ENCODE results near the gene STIM1. TPM values are rescaled to one million over a fixed set of nuclear protein-coding genes. Genes with fewer than 3 reads are reported as not detected.

STIM1 gene
- total RNA-seq, 1 donor from 2014 or later: 77.6 TPM

DNA sequence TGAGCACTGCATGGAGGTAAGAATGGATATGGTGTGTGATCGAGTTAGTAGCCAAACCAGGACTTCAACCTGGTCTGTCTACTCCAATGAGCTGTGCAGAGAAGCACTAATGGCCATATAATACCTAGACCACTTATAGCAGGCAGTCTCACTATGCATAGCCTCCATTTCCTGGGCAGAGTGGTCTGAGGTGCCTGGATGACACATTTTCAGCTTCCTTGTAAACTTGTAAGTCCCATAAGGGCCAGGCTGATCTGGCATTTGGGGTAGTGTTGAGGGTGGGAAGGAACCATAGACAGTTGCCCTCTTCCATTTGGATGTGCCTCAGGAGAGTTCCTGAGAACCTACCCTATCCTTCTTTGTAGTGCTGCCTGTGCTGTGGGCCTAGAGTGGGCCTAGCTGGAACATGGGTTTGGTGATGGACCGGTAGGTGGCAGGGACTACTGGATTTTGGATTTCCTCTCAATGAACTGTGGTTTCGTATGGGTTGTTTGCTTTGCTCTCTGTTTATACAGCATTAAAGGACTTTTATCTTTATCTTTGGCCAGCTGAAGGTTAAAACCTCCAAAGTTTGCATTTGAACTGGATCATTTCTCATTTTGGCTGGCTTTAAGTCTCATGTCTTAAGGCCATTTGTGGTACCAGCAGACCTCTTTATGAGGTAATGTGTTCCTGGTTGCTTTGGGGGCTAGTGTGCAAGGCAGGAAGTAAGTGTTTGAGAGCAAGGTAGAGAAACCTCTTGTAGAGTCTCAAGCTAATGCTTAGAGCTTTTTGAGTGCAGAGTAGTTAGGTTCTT is 86.9 kb downstream of the STIM1 start:
- DNase-seq (ENCODE audit: low spot score): no peak
- intact Hi-C loops (cut with micrococcal nuclease): loop anchor here (5.0 kb wide), 1 partner anchor 35 kb away; no protein-coding TSS in a partner anchor
- H3K27me3 Mint-ChIP-seq (ENCODE audit: low read depth): no peaks in the 10 kb centered on the region
- H3K9me3 Mint-ChIP-seq: peaks cover 4% of the 10 kb centered on the region
- H3K36me3 Mint-ChIP-seq (ENCODE audit: low read depth): peaks cover 44% of the 10 kb centered on the region
- H3K27ac Mint-ChIP-seq: peak overlapping the region; percentile 65
- peaks cover 74% of the 10 kb centered on the region for H3K4me1 Mint-ChIP-seq (ENCODE audit: low read depth)
- H3K4me3 Mint-ChIP-seq (ENCODE audit: low read depth): no peak overlapping the region

DNA sequence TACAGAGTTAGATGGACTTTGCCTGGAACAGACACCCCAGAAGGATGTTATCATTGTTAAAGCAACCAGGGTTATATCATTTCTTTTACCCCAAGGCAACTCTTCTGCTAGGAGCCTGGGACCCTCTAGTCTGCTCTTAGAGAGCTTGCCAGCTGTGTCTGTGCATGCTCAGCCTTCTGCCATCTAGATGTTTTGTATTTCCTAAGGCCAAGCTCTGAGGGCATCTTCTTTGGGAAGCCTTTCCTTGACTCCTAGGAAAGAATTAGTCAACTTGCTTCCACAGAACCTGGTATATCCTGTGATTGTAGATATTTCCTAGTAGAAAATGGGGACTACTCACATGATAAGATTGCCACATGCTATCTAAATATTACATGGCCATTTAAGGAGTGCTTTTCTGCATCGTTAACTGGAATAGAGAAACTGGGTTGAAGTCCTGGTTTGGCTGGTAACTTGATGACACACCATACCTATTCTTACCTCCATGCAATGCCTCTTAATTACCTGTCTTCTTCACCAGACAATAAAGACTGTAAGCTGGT is 87.6 kb downstream of the STIM1 start:
- Mint-ChIP-seq H3K36me3 (ENCODE audit: low read depth) (peaks cover 48% of the 10 kb centered on the region), H3K9me3 (peaks cover 4% of the 10 kb centered on the region), H3K4me1 (ENCODE audit: low read depth) (peaks cover 79% of the 10 kb centered on the region), H3K27me3 (ENCODE audit: low read depth) (no peaks in the 10 kb centered on the region), H3K27ac (peak overlapping the region; percentile 65), H3K4me3 (ENCODE audit: low read depth) (no peak overlapping the region)
- no peak for DNase-seq (ENCODE audit: low spot score)
- intact Hi-C loops (cut with micrococcal nuclease): loop anchor here (5.0 kb wide), 1 partner anchor 36 kb away; no protein-coding TSS in a partner anchor

DNA sequence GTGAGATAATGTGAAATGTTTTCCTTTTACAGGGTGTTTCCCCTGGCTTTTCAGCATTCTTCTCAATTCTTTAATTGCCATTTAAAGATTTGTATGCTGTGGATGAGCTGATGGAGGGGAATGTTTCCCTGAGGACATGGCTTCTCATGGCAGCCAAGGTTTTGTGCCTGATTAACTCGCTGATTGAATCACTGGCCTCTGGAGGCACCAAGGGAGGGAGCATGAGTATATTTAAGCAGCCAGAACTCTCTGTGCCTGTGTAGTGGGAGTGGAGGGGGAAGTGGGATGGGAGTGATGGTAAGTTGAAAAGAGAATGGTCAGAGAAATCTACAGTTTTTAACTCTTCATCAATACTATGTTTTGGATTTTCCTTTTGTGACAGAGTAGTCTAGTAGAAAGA is 88.7 kb downstream of the STIM1 start:
- H3K27ac Mint-ChIP-seq: peak overlapping the region; percentile 29
- intact Hi-C loops (cut with micrococcal nuclease): loop anchor here (5.0 kb wide), 1 partner anchor 37 kb away; no protein-coding TSS in a partner anchor
- H3K4me1 Mint-ChIP-seq (ENCODE audit: low read depth): peaks cover 87% of the 10 kb centered on the region
- no peaks in the 10 kb centered on the region for H3K27me3 Mint-ChIP-seq (ENCODE audit: low read depth)
- no peak for DNase-seq (ENCODE audit: low spot score)
- peaks cover 56% of the 10 kb centered on the region for H3K36me3 Mint-ChIP-seq (ENCODE audit: low read depth)
- no peak overlapping the region for H3K4me3 Mint-ChIP-seq (ENCODE audit: low read depth)
- H3K9me3 Mint-ChIP-seq: peaks cover 4% of the 10 kb centered on the region

DNA sequence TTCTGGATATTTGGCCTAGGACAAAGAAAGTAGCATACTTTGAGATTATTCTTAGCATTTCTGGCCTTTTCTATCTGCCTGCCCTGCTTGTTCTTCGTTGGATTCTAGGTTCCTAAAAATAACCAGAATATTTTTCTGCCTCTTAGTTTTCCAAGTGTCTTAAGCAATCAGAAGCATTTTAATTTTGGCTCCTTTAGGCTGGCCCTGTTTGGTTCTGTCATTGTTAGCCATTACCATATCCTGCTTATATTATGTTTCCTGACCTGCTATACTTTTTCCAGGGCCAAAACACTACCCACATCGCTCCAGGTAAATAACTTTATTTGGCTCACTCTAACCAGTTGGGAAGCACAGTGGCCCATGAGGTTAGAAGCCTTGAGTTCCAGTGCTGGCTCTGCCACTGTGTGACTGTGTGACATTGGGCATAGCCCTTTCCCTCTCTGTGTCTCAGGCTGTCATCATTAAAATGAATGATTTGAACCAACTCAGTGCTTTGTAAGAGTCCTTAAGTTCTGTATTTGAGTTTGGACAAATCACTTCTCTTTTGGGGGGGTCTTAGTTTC is 91.1 kb downstream of the STIM1 start:
- H3K27me3 Mint-ChIP-seq (ENCODE audit: low read depth): no peaks in the 10 kb centered on the region
- peak overlapping the region; percentile 93 for H3K27ac Mint-ChIP-seq
- H3K9me3 Mint-ChIP-seq: peaks cover 4% of the 10 kb centered on the region
- peaks cover 90% of the 10 kb centered on the region for H3K4me1 Mint-ChIP-seq (ENCODE audit: low read depth)
- H3K36me3 Mint-ChIP-seq (ENCODE audit: low read depth): peaks cover 47% of the 10 kb centered on the region
- no peak for DNase-seq (ENCODE audit: low spot score)
- intact Hi-C loops (cut with micrococcal nuclease): loop anchor here (1.0 to 5.0 kb wide), 4 partner anchors 23 to 89 kb away; partner anchors contain the start of gene STIM1
- H3K4me3 Mint-ChIP-seq (ENCODE audit: low read depth): peak overlapping the region; percentile 63

DNA sequence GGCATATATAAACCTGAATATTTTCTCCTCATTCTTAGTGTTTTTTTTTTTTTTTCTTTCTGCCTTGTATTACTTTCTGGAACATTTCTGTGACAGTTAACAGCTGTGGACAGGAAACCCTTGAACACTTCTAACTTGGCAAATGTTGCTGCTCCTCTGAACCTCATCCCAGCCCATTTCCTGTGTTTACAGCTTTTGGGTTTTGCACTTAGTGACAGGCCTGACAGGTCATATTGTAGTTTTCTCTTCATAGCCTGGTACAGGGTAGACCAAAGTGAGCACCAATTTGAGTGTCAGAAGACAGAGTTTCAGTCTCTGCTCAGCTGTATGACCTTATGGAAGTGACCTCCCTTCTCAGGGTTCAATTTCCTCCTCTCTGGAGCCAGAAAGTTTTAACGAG is 91.6 kb downstream of the STIM1 start:
- Mint-ChIP-seq H3K4me3 (ENCODE audit: low read depth) (peak overlapping the region; percentile 63), H3K27ac (peak overlapping the region; percentile 93), H3K9me3 (peaks cover 4% of the 10 kb centered on the region), H3K27me3 (ENCODE audit: low read depth) (no peaks in the 10 kb centered on the region), H3K36me3 (ENCODE audit: low read depth) (peaks cover 47% of the 10 kb centered on the region), H3K4me1 (ENCODE audit: low read depth) (peaks cover 90% of the 10 kb centered on the region)
- DNase-seq (ENCODE audit: low spot score): peak; percentile 61
- intact Hi-C loops (cut with micrococcal nuclease): loop anchor here (1.0 to 5.0 kb wide), 4 partner anchors 22 to 90 kb away; partner anchors contain the start of gene STIM1

DNA sequence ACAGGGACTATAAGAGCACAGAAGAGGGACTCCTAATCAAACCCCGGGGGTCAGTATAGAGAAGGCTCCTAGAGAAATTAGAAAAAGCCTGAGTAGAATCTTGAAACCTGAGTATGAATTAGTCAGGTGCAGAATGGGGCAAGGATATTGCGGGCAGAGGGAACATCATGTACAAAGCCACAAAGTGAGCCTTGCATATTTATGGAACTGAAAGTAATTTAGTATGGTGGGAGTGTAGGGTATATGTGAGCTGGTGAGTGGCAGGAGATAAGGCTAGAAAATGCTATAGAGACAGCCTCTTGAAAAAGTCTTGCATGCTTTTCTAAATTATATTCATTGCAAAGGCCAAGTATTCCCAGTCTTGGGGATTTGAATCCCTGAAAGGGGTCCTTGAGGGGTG is 93.7 kb downstream of the STIM1 start:
- H3K4me3 Mint-ChIP-seq (ENCODE audit: low read depth): peak overlapping the region; percentile 3
- peaks cover 88% of the 10 kb centered on the region for H3K4me1 Mint-ChIP-seq (ENCODE audit: low read depth)
- no peaks in the 10 kb centered on the region for H3K27me3 Mint-ChIP-seq (ENCODE audit: low read depth)
- intact Hi-C loops (cut with micrococcal nuclease): loop anchor here (5.0 kb wide), 2 partner anchors 38 to 92 kb away; partner anchors contain the start of gene STIM1
- H3K27ac Mint-ChIP-seq: peak overlapping the region; percentile 46
- no peak for DNase-seq (ENCODE audit: low spot score)
- H3K36me3 Mint-ChIP-seq (ENCODE audit: low read depth): peaks cover 47% of the 10 kb centered on the region
- peaks cover 4% of the 10 kb centered on the region for H3K9me3 Mint-ChIP-seq

DNA sequence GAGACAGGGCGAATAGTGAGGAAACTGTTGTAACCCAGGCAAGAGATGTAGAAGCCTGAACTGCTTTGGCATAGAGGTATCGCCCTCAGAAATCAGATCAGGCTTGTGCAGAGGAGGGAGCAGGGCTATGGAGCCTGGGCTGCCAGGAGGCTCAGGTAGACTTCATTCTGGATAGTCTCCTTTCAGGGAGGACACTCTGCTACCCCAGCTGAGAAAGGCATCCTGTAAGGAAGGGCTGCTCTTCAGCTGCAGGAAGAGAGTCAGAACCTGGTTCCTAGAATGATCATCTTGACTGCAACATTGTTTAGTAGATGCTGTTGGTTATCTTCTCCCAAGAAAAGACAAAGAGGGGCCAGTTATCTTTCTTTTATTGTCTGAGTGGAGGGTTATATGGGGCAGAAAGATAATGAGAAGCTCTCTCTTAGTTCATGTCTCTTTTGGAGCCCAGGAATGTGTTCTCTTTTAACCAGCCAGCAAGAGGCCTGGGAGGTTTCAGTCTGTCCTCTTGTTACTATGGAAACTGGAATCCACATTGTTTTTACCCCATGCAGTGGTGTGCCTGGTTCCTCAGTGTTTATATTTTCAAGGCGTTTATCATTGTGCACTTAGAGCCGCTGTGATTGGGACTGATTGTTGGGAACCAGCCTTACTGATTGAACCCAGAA is 95.7 kb downstream of the STIM1 start:
- H3K4me3 Mint-ChIP-seq (ENCODE audit: low read depth): no peak overlapping the region
- peaks cover 38% of the 10 kb centered on the region for H3K36me3 Mint-ChIP-seq (ENCODE audit: low read depth)
- H3K27ac Mint-ChIP-seq: peak overlapping the region; percentile 60
- no peaks in the 10 kb centered on the region for H3K27me3 Mint-ChIP-seq (ENCODE audit: low read depth)
- no peak for DNase-seq (ENCODE audit: low spot score)
- H3K4me1 Mint-ChIP-seq (ENCODE audit: low read depth): peaks cover 91% of the 10 kb centered on the region
- intact Hi-C loops (cut with micrococcal nuclease): loop anchor here (5.0 kb wide), 1 partner anchor 121 kb away; no protein-coding TSS in a partner anchor
- H3K9me3 Mint-ChIP-seq: no peaks in the 10 kb centered on the region

DNA sequence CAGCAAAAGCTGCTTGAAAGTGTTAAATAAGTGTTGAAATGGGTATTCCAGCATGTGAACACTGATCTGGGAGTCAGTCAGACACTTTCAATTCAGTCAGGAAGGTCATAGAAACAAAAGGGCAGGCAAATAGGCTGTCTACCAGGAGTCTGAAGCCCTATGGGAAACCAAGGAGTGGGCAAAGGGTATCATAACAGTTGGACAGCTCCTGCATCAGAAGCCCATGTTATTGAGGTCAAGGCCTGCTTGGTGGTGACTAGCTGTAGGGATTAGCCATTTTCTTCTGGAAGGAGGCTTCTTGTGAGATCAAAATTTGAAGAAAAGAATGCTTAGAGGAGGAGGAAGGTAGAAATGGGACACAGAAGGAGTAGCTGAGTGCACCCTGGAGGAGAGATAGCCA is 97.3 kb downstream of the STIM1 start:
- no peaks in the 10 kb centered on the region for H3K9me3 Mint-ChIP-seq
- intact Hi-C loops (cut with micrococcal nuclease): loop anchor here (5.0 kb wide), 1 partner anchor 120 kb away; no protein-coding TSS in a partner anchor
- H3K27me3 Mint-ChIP-seq (ENCODE audit: low read depth): no peaks in the 10 kb centered on the region
- DNase-seq (ENCODE audit: low spot score): no peak
- H3K4me1 Mint-ChIP-seq (ENCODE audit: low read depth): peaks cover 83% of the 10 kb centered on the region
- peak overlapping the region; percentile 77 for H3K27ac Mint-ChIP-seq
- H3K36me3 Mint-ChIP-seq (ENCODE audit: low read depth): peaks cover 26% of the 10 kb centered on the region
- H3K4me3 Mint-ChIP-seq (ENCODE audit: low read depth): no peak overlapping the region

DNA sequence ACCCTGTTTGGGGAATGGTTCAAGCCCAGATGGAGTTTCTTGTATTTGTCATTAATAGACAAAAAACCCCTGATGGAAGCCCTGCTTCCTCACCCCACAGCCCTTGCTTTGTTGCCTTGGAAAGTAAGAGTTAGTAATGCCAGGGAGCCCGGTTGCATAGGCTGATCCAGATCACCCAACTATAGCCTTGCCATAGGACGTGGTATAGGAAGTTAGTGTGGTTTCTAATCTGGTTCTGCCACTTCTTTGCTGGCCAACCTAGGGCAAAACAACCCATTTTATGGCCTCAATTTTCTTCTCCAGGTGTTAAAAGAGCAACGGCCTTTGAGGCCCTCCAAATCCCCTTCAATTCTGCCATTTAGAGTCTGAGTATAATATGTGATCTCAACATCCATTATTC is 97.9 kb downstream of the STIM1 start:
- no peak for DNase-seq (ENCODE audit: low spot score)
- H3K4me1 Mint-ChIP-seq (ENCODE audit: low read depth): peaks cover 79% of the 10 kb centered on the region
- H3K4me3 Mint-ChIP-seq (ENCODE audit: low read depth): no peak overlapping the region
- intact Hi-C loops (cut with micrococcal nuclease): loop anchor here (5.0 kb wide), 1 partner anchor 119 kb away; no protein-coding TSS in a partner anchor
- H3K9me3 Mint-ChIP-seq: no peaks in the 10 kb centered on the region
- no peaks in the 10 kb centered on the region for H3K27me3 Mint-ChIP-seq (ENCODE audit: low read depth)
- H3K36me3 Mint-ChIP-seq (ENCODE audit: low read depth): peaks cover 22% of the 10 kb centered on the region
- H3K27ac Mint-ChIP-seq: peak overlapping the region; percentile 84

DNA sequence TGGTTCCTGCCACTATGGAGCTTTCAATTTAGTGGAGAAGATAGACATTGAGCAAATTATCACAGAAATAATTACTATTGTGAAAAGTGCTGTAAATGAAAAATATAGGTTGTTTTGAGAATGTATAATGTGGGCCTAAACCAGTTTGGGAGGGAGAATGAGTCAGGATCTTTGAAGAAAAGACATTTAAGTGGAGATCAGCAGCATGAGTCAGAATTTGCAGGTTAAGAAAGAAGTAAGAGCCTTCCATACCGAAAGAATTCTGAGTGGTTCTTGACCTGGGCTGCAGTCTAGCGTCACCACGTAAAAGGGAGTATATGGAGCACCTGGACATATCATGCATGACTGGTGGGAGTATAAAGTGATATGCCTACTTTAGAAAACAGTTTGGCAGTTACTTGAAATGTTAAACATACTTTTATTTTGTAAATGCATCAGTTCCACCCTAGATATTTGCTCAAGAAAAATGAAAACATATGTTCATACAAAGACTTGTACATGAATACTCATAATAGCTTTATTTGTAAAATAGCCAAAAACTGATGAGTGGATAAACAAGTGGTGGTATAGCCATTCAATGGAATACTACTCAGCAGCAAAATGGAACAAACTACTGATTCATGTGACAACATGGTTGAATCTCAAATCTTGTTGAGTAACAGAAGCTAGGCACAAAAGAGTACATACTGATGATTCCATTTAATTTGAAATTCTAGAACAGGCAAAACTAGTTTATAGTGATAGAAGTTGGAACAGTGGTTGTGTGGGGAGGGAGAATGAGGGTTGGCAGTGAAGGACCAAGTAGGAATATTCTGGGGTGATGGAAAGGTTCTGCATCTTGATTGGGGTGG is 99.2 kb downstream of the STIM1 start:
- Mint-ChIP-seq H3K4me1 (ENCODE audit: low read depth) (peaks cover 74% of the 10 kb centered on the region), H3K27ac (peak overlapping the region; percentile 84), H3K36me3 (ENCODE audit: low read depth) (peaks cover 23% of the 10 kb centered on the region), H3K9me3 (no peaks in the 10 kb centered on the region), H3K4me3 (ENCODE audit: low read depth) (peak overlapping the region; percentile 57), H3K27me3 (ENCODE audit: low read depth) (no peaks in the 10 kb centered on the region)
- DNase-seq (ENCODE audit: low spot score): no peak
- intact Hi-C loops (cut with micrococcal nuclease): loop anchor here (2.0 to 5.0 kb wide), 2 partner anchors 14 to 118 kb away; no protein-coding TSS in a partner anchor

DNA sequence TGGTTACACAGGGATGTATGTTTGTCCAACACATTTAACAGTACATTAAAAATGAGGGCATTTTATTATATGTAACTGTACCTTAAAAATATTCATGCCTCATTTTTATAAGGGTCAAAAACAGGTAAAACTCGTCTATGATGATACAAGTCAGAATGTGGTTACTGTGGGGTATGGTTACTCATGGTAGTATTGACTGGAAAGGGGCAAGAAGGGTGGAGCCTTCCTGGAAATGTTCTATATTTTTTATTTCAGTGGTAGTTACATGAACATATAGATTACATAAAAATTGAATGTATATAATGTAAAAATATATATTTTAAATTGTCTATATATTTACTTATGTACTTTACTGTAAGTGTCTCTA is 99.8 kb downstream of the STIM1 start:
- H3K36me3 Mint-ChIP-seq (ENCODE audit: low read depth): peaks cover 23% of the 10 kb centered on the region
- peak overlapping the region; percentile 17 for H3K4me3 Mint-ChIP-seq (ENCODE audit: low read depth)
- H3K4me1 Mint-ChIP-seq (ENCODE audit: low read depth): peaks cover 76% of the 10 kb centered on the region
- intact Hi-C loops (cut with micrococcal nuclease): loop anchor here (2.0 kb wide), 1 partner anchor 14 kb away; no protein-coding TSS in a partner anchor
- no peaks in the 10 kb centered on the region for H3K9me3 Mint-ChIP-seq
- DNase-seq (ENCODE audit: low spot score): no peak
- peak overlapping the region; percentile 84 for H3K27ac Mint-ChIP-seq
- no peaks in the 10 kb centered on the region for H3K27me3 Mint-ChIP-seq (ENCODE audit: low read depth)

Measured in activated T-helper 2 cell treated with anti-CD3 and anti-CD28 coated beads, Interferon-gamma antibody, Interleukin-2, Interleukin-4, amounts not matched to agents 10 μg/mL and 5 μg/mL and 100 μg/mL, durations not matched to agents 14 hours and 24 hours and 36 hours (primary cell).